CD14-positive monocyte (primary cell): Measurements from ENCODE around the gene FBXO11. TPM values are rescaled to one million over a fixed set of nuclear protein-coding genes. Genes with fewer than 3 reads are reported as not detected.

Experiments used
- DNase-seq, 3 donors: peaks; one replicate each; pipeline ENCODE4 v3.0.0-alpha.2; 2011 to 2022
- H2AFZ ChIP-seq: 2 replicates; pipeline ENCODE4 v1.6.0; 2012; ENCODE audit warnings: mild to moderate bottlenecking, low read depth, low read length, inconsistent platforms; ENCODE audit not compliant: insufficient read depth, poor library complexity, severe bottlenecking
- H3K27ac ChIP-seq, 2 donors: 1 replicate in 1 of 2; 2 replicates in 1 of 2; pipeline ENCODE4 v1.5.1; 2012 to 2013; ENCODE audit warnings: low read length in 2 of 2, control low read depth in 1 of 2, inconsistent platforms in 1 of 2, low read depth in 1 of 2, mild to moderate bottlenecking in 1 of 2
- H3K27me3 ChIP-seq, 2 donors: one replicate each; pipeline versions ENCODE4 v1.6.0 to v1.6.1; 2011 to 2013; ENCODE audit warnings: low read length in 2 of 2; ENCODE audit not compliant: control insufficient read depth in 2 of 2, insufficient read depth in 2 of 2
- H3K36me3 ChIP-seq, 2 donors: replicated peaks in 1 of 2; 1 replicate in 1 of 2; 2 replicates in 1 of 2; pipeline versions ENCODE4 v1.5.1 to v1.6.1; 2012 to 2013; ENCODE audit warnings: low read length in 2 of 2, control low read depth in 1 of 2, inconsistent platforms in 1 of 2, mild to moderate bottlenecking in 1 of 2; ENCODE audit not compliant: insufficient read depth in 2 of 2, control insufficient read depth in 1 of 2
- H3K4me1 ChIP-seq, 2 donors: 1 replicate in 1 of 2; 2 replicates in 1 of 2; pipeline versions ENCODE4 v1.5.1 to v1.6.1; 2012 to 2013; ENCODE audit warnings: low read length in 2 of 2, control low read depth in 1 of 2, inconsistent platforms in 1 of 2, mild to moderate bottlenecking in 1 of 2, moderate library complexity in 1 of 2; ENCODE audit not compliant: insufficient read depth in 2 of 2, control insufficient read depth in 1 of 2
- H3K4me2 ChIP-seq: replicated peaks from 2 replicates; pipeline ENCODE3; 2012; ENCODE audit warnings: low read length, moderate library complexity, mild to moderate bottlenecking; ENCODE audit not compliant: poor library complexity, severe bottlenecking; ENCODE audit errors: extremely low read depth
- H3K4me3 ChIP-seq, 3 experiments: fragments of 200-600 bp in 1 of 3; sonication (generic) in 1 of 3; replicated peaks in 1 of 3; 1 replicate in 2 of 3; 2 replicates in 1 of 3; pipeline ENCODE4 v1.5.1; 2011 to 2013; ENCODE audit warnings: low read length in 3 of 3, mild to moderate bottlenecking in 3 of 3, control low read depth in 2 of 3, low read depth in 2 of 3, inconsistent platforms in 1 of 3, moderate library complexity in 1 of 3
- H3K79me2 ChIP-seq: 2 replicates; pipeline ENCODE4 v1.6.0; 2012; ENCODE audit warnings: mild to moderate bottlenecking, control low read depth, inconsistent platforms, low read length, moderate library complexity; ENCODE audit not compliant: insufficient read depth
- H3K9ac ChIP-seq: 2 replicates; pipeline ENCODE4 v1.6.0; 2017; ENCODE audit warnings: low read length, mild to moderate bottlenecking; ENCODE audit not compliant: insufficient read depth, poor library complexity, severe bottlenecking
- H3K9me3 ChIP-seq, 2 donors: replicated peaks in 1 of 2; 1 replicate in 1 of 2; 2 replicates in 1 of 2; pipeline versions ENCODE4 v1.5.1 to v1.6.1; 2012 to 2013; ENCODE audit warnings: low read length in 2 of 2, control low read depth in 1 of 2; ENCODE audit not compliant: control insufficient read depth in 1 of 2, insufficient read depth in 1 of 2
- H4K20me1 ChIP-seq: 2 replicates; pipeline ENCODE4 v1.6.0; 2012; ENCODE audit warnings: mild to moderate bottlenecking, low read length, control low read depth, moderate library complexity; ENCODE audit not compliant: insufficient read depth
- H3K27ac Mint-ChIP-seq, 7 donors: one replicate each; pipeline ENCODE4 v1.8.0; 2020; ENCODE audit warnings: mild to moderate bottlenecking in 7 of 7, mixed read lengths in 7 of 7, moderate library complexity in 6 of 7, inconsistent platforms in 2 of 7
- H3K27me3 Mint-ChIP-seq, 3 donors: one replicate each; pipeline ENCODE4 v1.8.0; 2021 to 2022; ENCODE audit warnings: low read depth in 3 of 3, mild to moderate bottlenecking in 3 of 3, mixed read lengths in 3 of 3, moderate library complexity in 3 of 3, inconsistent platforms in 1 of 3
- H3K36me3 Mint-ChIP-seq, 2 donors: one replicate each; pipeline ENCODE4 v1.8.0; 2020; ENCODE audit warnings: mixed read lengths in 2 of 2, inconsistent platforms in 1 of 2, mild to moderate bottlenecking in 1 of 2
- H3K4me1 Mint-ChIP-seq: one replicate; pipeline ENCODE4 v1.8.0; 2020; ENCODE audit warnings: mild to moderate bottlenecking, mixed read lengths
- H3K4me3 Mint-ChIP-seq, 2 donors: one replicate each; pipeline ENCODE4 v1.8.0; 2020; ENCODE audit warnings: mild to moderate bottlenecking in 2 of 2, mixed read lengths in 2 of 2, moderate library complexity in 1 of 2
- H3K9me3 Mint-ChIP-seq, 7 donors: one replicate each; pipeline ENCODE4 v1.8.0; 2020 to 2022; ENCODE audit warnings: mixed read lengths in 7 of 7, mild to moderate bottlenecking in 6 of 7, moderate library complexity in 6 of 7, inconsistent platforms in 2 of 7
- CTCF ChIP-seq: fragments of 200-600 bp; IDR thresholded peaks from one replicate; pipeline ENCODE4 v1.8.0; 2022; ENCODE audit warnings: antibody characterized with exemption, mild to moderate bottlenecking
- WGBS: methylation state at CpG from one replicate; pipeline ENCODE4 v1.1.5; 2013; ENCODE audit warnings: missing lambda C conversion rate; ENCODE audit not compliant: insufficient coverage; 5-methylcytosine and 5-hydroxymethylcytosine counted together
- intact Hi-C, 2 donors: fragments of 100-400 bp; cut with micrococcal nuclease; formaldehyde crosslinking; loops; one replicate each; pipeline versions ENCODE4 v1.15.0 to v1.15.1; 2023
- polyA plus RNA-seq, 3 donors: library from polyadenylated mRNA; depleted of rRNA in 1 of 3; unstranded in 2 of 3; stranded (reverse) in 1 of 3; fragments of 300-500 nt in 2 of 3; fragments of >200 nt in 1 of 3; fragmentation: Illumina TruSeq in 2 of 3; gene quantifications; 1 replicate in 2 of 3; 2 replicates in 1 of 3; pipeline ENCODE4 v1.2.3, GENCODE V29; 2012 to 2021

The FBXO11 gene
- polyA plus RNA-seq, 3 donors, result 2.2 to 51.3 (median 4.6) TPM

- H3K4me3 ChIP-seq, result peak overlapping the region in 1 of 3 experiments; percentile 49
- Mint-ChIP-seq H3K27me3 (peaks cover 0 to 1% (median 0%) of the 10 kb centered on the region in 3 donors), H3K4me1 (peaks cover 13% of the 10 kb centered on the region), H3K36me3 (no peaks in the 10 kb centered on the region), H3K27ac (peak overlapping the region in 5 of 7 donors; percentile 37 to 88 (median 78)), H3K9me3 (no peaks in the 10 kb centered on the region), H3K4me3 (no peak overlapping the region)
- H3K9me3 ChIP-seq, result no peaks in the 10 kb centered on the region
- no peak for DNase-seq
- H3K9ac ChIP-seq, result no peak overlapping the region
- H3K79me2 ChIP-seq, result no peaks in the 10 kb centered on the region
- H3K27ac ChIP-seq, result peak overlapping the region in 1 of 2 donors; percentile 79
- TF ChIP-seq CTCF, result no peak
- no peaks in the 10 kb centered on the region for H4K20me1 ChIP-seq
- no peaks in the 10 kb centered on the region for H3K36me3 ChIP-seq
- peak overlapping the region; percentile 40 for H3K4me2 ChIP-seq
- H2AFZ ChIP-seq, result peak overlapping the region; percentile 62
- 88% methylated on average over 1 of the region's 3 CpGs for WGBS
- no peaks in the 10 kb centered on the region for H3K27me3 ChIP-seq
- intact Hi-C loops, result no loop called here
- peaks cover 8 to 16% of the 10 kb centered on the region in 2 donors for H3K4me1 ChIP-seq
These were observed 11.7 kb upstream of the FBXO11 start for GRCh38 chr2:47918043-47918442.

- Histone ChIP-seq H4K20me1 (no peaks in the 10 kb centered on the region), H3K27ac (peak overlapping the region in 1 of 2 donors; percentile 79), H3K4me3 (peak overlapping the region in 1 of 3 experiments; percentile 49), H2AFZ (peak overlapping the region; percentile 62), H3K27me3 (no peaks in the 10 kb centered on the region), H3K4me1 (peaks cover 8 to 16% of the 10 kb centered on the region in 2 donors), H3K36me3 (no peaks in the 10 kb centered on the region), H3K79me2 (no peaks in the 10 kb centered on the region), H3K4me2 (peak overlapping the region; percentile 40), H3K9me3 (no peaks in the 10 kb centered on the region), H3K9ac (peak overlapping the region; percentile 43)
- no peaks in the 10 kb centered on the region for H3K9me3 Mint-ChIP-seq
- H3K4me3 Mint-ChIP-seq, result peak overlapping the region; percentile 16 to 21
- peak; percentile 24 to 40 (median 40) for DNase-seq
- H3K27me3 Mint-ChIP-seq, result peaks cover 0 to 3% (median 0%) of the 10 kb centered on the region in 3 donors
- peak overlapping the region; percentile 37 to 88 (median 84) for H3K27ac Mint-ChIP-seq
- WGBS, result no CpG with 5 or more reads among the region's 3 CpGs
- H3K4me1 Mint-ChIP-seq, result peaks cover 13% of the 10 kb centered on the region
- intact Hi-C loops, result no loop called here
- TF ChIP-seq CTCF, result no peak
- no peaks in the 10 kb centered on the region for H3K36me3 Mint-ChIP-seq
These were observed 11.1 kb upstream of the FBXO11 start for GRCh38 chr2:47917276-47917961.
